IMR-90 (cell line): ENCODE measurements around the gene ELFN1. TPM values are rescaled to one million over a fixed set of nuclear protein-coding genes. Genes with fewer than 3 reads are reported as not detected.

Source experiments
- ATAC-seq: fragments of 200-7000 bp; cut with Tn5 transposase; 2 replicates; pipeline ENCODE4 v1.9.1; 2020; ENCODE audit warnings: low read depth, mild to moderate bottlenecking, moderate library complexity
- BruUV-seq: library from RNA; stranded (reverse); fragments of 400-500 nt; replicated peaks from 2 replicates; lab custom pipeline; 2021; lab: Mats Ljungman, UMichigan
- CTCF ChIA-PET: fragments of 300-600 bp; formaldehyde crosslinking; extraction: SDS; loops from one replicate; lab custom pipeline; 2021; ENCODE audit warnings: antibody characterized with exemption; lab: Yijun Ruan, JAX
- POLR2A ChIA-PET: fragments of 300-600 bp; sonication (Branson Sonifier 250); formaldehyde crosslinking; loops from one replicate; lab custom pipeline; 2022; ENCODE audit warnings: antibody characterized with exemption; ENCODE audit not compliant: unreplicated experiment; lab: Charles Lee
- DNase-seq: peaks from one replicate; pipeline ENCODE4 v3.0.0; 2013
- H2AFZ ChIP-seq: replicated peaks from 2 replicates; pipeline ENCODE3; 2013; ENCODE audit warnings: low read length, mild to moderate bottlenecking; ENCODE audit not compliant: poor library complexity
- H2AK5ac ChIP-seq: 2 replicates; pipeline ENCODE4 v1.6.1; 2013; ENCODE audit warnings: low read depth, low read length, inconsistent platforms
- H2AK9ac ChIP-seq: replicated peaks from 2 replicates; pipeline ENCODE3; 2013; ENCODE audit warnings: mild to moderate bottlenecking, low read depth, low read length, moderate library complexity; ENCODE audit not compliant: poor library complexity
- H2BK120ac ChIP-seq: 2 replicates; pipeline ENCODE4 v1.6.1; 2013; ENCODE audit warnings: low read depth, low read length, inconsistent platforms
- H2BK15ac ChIP-seq: 3 replicates; pipeline ENCODE4 v1.6.1; 2013; ENCODE audit warnings: low read depth, low read length, inconsistent platforms
- H2BK20ac ChIP-seq: 2 replicates; pipeline ENCODE4 v1.6.1; 2013; ENCODE audit warnings: low read depth, mild to moderate bottlenecking, inconsistent platforms, low read length, moderate library complexity
- H2BK5ac ChIP-seq: 2 replicates; pipeline ENCODE4 v1.6.1; 2013; ENCODE audit warnings: mild to moderate bottlenecking, low read depth, low read length, inconsistent platforms; ENCODE audit not compliant: poor library complexity, severe bottlenecking
- H3K14ac ChIP-seq: replicated peaks from 2 replicates; pipeline ENCODE4 v1.6.1; 2013; ENCODE audit warnings: low read depth, low read length, inconsistent platforms
- H3K18ac ChIP-seq: 2 replicates; pipeline ENCODE4 v1.6.1; 2013; ENCODE audit warnings: low read depth, low read length, control low read depth
- H3K23ac ChIP-seq: 2 replicates; pipeline ENCODE4 v1.6.1; 2013; ENCODE audit warnings: low read depth, low read length, inconsistent platforms
- H3K27ac ChIP-seq: 2 replicates; pipeline ENCODE4 v1.5.1; 2013; ENCODE audit warnings: mild to moderate bottlenecking, control low read depth, low read length; ENCODE audit not compliant: insufficient read depth
- H3K27me3 ChIP-seq: 2 replicates; pipeline ENCODE4 v1.6.1; 2013; ENCODE audit warnings: low read length; ENCODE audit not compliant: control insufficient read depth, insufficient read depth
- H3K36me3 ChIP-seq: 2 replicates; pipeline ENCODE4 v1.6.1; 2013; ENCODE audit warnings: low read length, mixed read lengths; ENCODE audit not compliant: control insufficient read depth, insufficient read depth
- H3K4ac ChIP-seq: 2 replicates; pipeline ENCODE4 v1.6.1; 2013; ENCODE audit warnings: low read depth, low read length, inconsistent platforms
- H3K4me1 ChIP-seq: 2 replicates; pipeline ENCODE4 v1.6.1; 2013; ENCODE audit warnings: low read length, mixed read lengths; ENCODE audit not compliant: control insufficient read depth, insufficient read depth
- H3K4me2 ChIP-seq: 2 replicates; pipeline ENCODE4 v1.6.1; 2013; ENCODE audit warnings: low read depth, mild to moderate bottlenecking, control low read depth, low read length, moderate library complexity
- H3K4me3 ChIP-seq: 2 replicates; pipeline ENCODE4 v1.5.1; 2013; ENCODE audit warnings: low read depth, mild to moderate bottlenecking, control low read depth, low read length, moderate library complexity; ENCODE audit not compliant: insufficient read depth
- H3K56ac ChIP-seq: 2 replicates; pipeline ENCODE4 v1.6.1; 2013; ENCODE audit warnings: low read length, inconsistent platforms; ENCODE audit not compliant: insufficient read depth; ENCODE audit errors: extremely low read depth
- H3K79me1 ChIP-seq, 2 experiments: 2 replicates each; pipeline ENCODE4 v1.6.1; 2013; ENCODE audit warnings: low read length in 2 of 2, inconsistent platforms in 1 of 2, low read depth in 1 of 2
- H3K9ac ChIP-seq: 2 replicates; pipeline ENCODE4 v1.6.1; 2013; ENCODE audit warnings: low read depth, low read length, control low read depth
- H3K9me1 ChIP-seq: 2 replicates; pipeline ENCODE4 v1.6.1; 2013; ENCODE audit warnings: low read length, inconsistent platforms; ENCODE audit not compliant: insufficient read depth
- H3K9me3 ChIP-seq: 2 replicates; pipeline ENCODE4 v1.6.1; 2013; ENCODE audit warnings: low read length; ENCODE audit not compliant: control insufficient read depth, insufficient read depth
- H4K20me1 ChIP-seq: 2 replicates; pipeline ENCODE4 v1.6.1; 2013; ENCODE audit warnings: low read length, inconsistent platforms; ENCODE audit not compliant: insufficient read depth
- H4K5ac ChIP-seq: 2 replicates; pipeline ENCODE4 v1.6.1; 2013; ENCODE audit warnings: mild to moderate bottlenecking, low read depth, low read length, control low read depth
- H4K8ac ChIP-seq, 2 experiments: 2 replicates each; pipeline ENCODE4 v1.6.1; 2013; ENCODE audit warnings: low read depth in 2 of 2, low read length in 2 of 2, control low read depth in 1 of 2, inconsistent platforms in 1 of 2
- H4K91ac ChIP-seq: 2 replicates; pipeline ENCODE4 v1.6.1; 2013; ENCODE audit warnings: low read depth, low read length, inconsistent platforms; ENCODE audit not compliant: insufficient read depth
- BHLHE40 ChIP-seq: fragments of 150-350 bp; IDR thresholded peaks from 2 replicates; pipeline ENCODE4 v1.6.1; 2016; ENCODE audit warnings: mild to moderate bottlenecking, low read depth, low read length
- ELK1 ChIP-seq: fragments of 150-350 bp; IDR thresholded peaks from 2 replicates; pipeline ENCODE4 v1.6.1; 2016; ENCODE audit warnings: low read depth, mild to moderate bottlenecking, low read length, moderate library complexity, borderline replicate concordance
- MAFK ChIP-seq: IDR thresholded peaks from 2 replicates; pipeline ENCODE4 v1.6.1; 2012; ENCODE audit warnings: low read depth, low read length, improper control_type of control experiment
- RFX5 ChIP-seq: IDR thresholded peaks from 2 replicates; pipeline ENCODE4 v1.8.0; 2012; ENCODE audit warnings: low read depth, mild to moderate bottlenecking, low read length, moderate library complexity
- SMC3 ChIP-seq: fragments of 150-350 bp; IDR thresholded peaks from 2 replicates; pipeline ENCODE4 v1.6.1; 2016; ENCODE audit warnings: low read depth, mild to moderate bottlenecking, antibody characterized with exemption, low read length, moderate library complexity
- WGBS, 2 experiments: methylation state at CpG; one replicate each; pipeline versions ENCODE4 v1.1.5 to v1.1.7; 2013; ENCODE audit warnings: missing lambda C conversion rate in 2 of 2; ENCODE audit not compliant: insufficient read length in 1 of 2; ENCODE audit errors: extremely low coverage in 2 of 2; 5-methylcytosine and 5-hydroxymethylcytosine counted together
- dilution Hi-C: fragments of 300-500 bp; cut with HindIII; formaldehyde crosslinking; loops from one replicate; pipeline ENCODE4 v1.14.3; 2018; ENCODE audit warnings: low sequenced_read_pairs; ENCODE audit not compliant: unreplicated experiment
- in situ Hi-C: fragments of 300-500 bp; cut with MboI; formaldehyde crosslinking; loops from 3 replicates; pipeline ENCODE4 v1.14.3; 2019; ENCODE audit warnings: low sequenced_read_pairs, inconsistent platforms, mixed read lengths
- intact Hi-C: fragments of 100-400 bp; cut with micrococcal nuclease; formaldehyde crosslinking; loops from 2 replicates; pipeline ENCODE4 v1.10.0; 2022
- polyA plus RNA-seq, 3 experiments: library from polyadenylated mRNA; depleted of rRNA; stranded (reverse); fragments of >200 nt; gene quantifications; 2 replicates each; pipeline ENCODE4 v1.2.3, GENCODE V29; 2012; ENCODE audit warnings: low replicate concordance in 1 of 3
- total RNA-seq: library from RNA; depleted of rRNA; stranded (reverse); fragments of >200 nt; gene quantifications from 2 replicates; pipeline ENCODE4 v1.2.3, GENCODE V29; 2012

The ELFN1 gene
- total and polyA plus RNA-seq, 2 of the 4 experiments (the other 2 are of a cell fraction) = 1.6 to 5.2 TPM

DNA sequence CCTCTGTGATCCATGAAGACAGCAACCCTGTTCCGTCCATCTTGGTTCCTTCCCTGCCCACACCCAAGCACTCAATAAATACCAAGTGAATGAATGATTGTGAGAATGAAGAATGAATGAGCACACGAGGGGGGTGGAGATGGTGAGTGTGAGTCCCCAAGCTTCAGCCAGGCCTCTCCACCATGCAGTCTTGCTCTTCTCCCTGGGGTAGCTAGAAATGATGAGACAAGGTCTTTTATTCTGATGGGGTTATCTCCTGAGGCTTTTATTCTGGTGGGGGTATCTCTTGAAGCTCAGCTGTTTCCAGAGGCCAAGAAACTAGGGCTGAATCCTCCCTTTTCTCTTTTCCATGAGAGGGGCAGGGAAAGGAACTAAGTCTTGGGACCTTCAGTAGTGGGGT is 57.0 kb downstream of the ELFN1 start:
- intact Hi-C loops (no loop called here), in situ Hi-C loops (no loop called here), dilution Hi-C loops (no loop called here)
- H3K4me3 ChIP-seq = no peak overlapping the region
- ChIA-PET CTCF (no interaction called here), POLR2A (no interaction called here)
- H2AFZ ChIP-seq = no peak overlapping the region
- H4K8ac ChIP-seq = no peak overlapping the region
- H3K27me3 ChIP-seq = peaks cover 4% of the 10 kb centered on the region
- H4K20me1 ChIP-seq = no peaks in the 10 kb centered on the region
- H2BK20ac ChIP-seq = no peak overlapping the region
- no peak overlapping the region for H3K9ac ChIP-seq
- no peak overlapping the region for H3K18ac ChIP-seq
- no peak overlapping the region for H3K23ac ChIP-seq
- no peak overlapping the region for H3K4me2 ChIP-seq
- H3K14ac ChIP-seq = no peak overlapping the region
- H3K36me3 ChIP-seq = no peaks in the 10 kb centered on the region
- no peak overlapping the region for H3K4ac ChIP-seq
- no peak overlapping the region for H3K27ac ChIP-seq
- DNase-seq (no peak), ATAC-seq (no peak)
- H3K9me1 ChIP-seq = no peaks in the 10 kb centered on the region
- H3K4me1 ChIP-seq = no peaks in the 10 kb centered on the region
- no TSS peak for BruUV-seq
- H2BK5ac ChIP-seq = no peak overlapping the region
- H4K91ac ChIP-seq = no peak overlapping the region
- no peak overlapping the region for H2AK5ac ChIP-seq
- no peak overlapping the region for H3K56ac ChIP-seq
- H2BK120ac ChIP-seq = no peak overlapping the region
- no peak overlapping the region for H2BK15ac ChIP-seq
- H3K79me1 ChIP-seq = no peaks in the 10 kb centered on the region
- no peak for TF ChIP-seq SMC3
- no peak for TF ChIP-seq RFX5
- no peak for TF ChIP-seq MAFK
- no peak for TF ChIP-seq ELK1
- TF ChIP-seq BHLHE40 = no peak
- H3K9me3 ChIP-seq = peaks cover 15% of the 10 kb centered on the region
- no peak overlapping the region for H2AK9ac ChIP-seq
- no peak overlapping the region for H4K5ac ChIP-seq
- no CpG with 5 or more reads among the region's 2 CpGs for WGBS, 2 experiments
